22Rv1 (cell line): ENCODE data around the gene HCK.

ENCODE experiments used
- ZFX ChIP-seq: fragments of 450-650 bp; IDR thresholded peaks from 2 replicates; pipeline ENCODE4 v1.6.1; 2017; ENCODE audit warnings: antibody characterized with exemption, borderline replicate concordance
- TF ChIP-seq, protein P1 (sequence below): fragments of 450-650 bp; IDR thresholded peaks from 2 replicates; pipeline ENCODE4 v1.5.1; 2017; ENCODE audit warnings: mild to moderate bottlenecking

DNA sequence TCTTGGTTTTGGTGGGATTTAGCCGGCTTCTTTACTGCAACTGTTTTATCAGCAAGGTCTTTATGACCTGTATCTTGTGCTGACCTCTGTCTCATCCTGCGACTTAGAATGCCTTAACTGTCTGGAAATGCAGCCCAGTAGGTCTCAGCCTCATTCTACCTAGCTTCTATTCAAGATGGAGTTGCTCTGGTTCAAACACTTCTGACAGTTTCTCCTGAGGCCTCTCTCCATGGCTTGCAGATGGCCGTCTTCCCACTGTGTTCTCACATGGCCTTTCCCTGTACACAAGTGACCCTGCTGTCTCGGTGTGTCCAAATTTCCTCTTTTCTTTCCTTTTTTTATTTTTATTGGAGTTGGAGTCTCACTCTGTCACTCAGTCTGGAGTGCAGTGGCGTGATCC, 46.0 kb upstream of the HCK start:
- TF ChIP-seq, protein P1, sequence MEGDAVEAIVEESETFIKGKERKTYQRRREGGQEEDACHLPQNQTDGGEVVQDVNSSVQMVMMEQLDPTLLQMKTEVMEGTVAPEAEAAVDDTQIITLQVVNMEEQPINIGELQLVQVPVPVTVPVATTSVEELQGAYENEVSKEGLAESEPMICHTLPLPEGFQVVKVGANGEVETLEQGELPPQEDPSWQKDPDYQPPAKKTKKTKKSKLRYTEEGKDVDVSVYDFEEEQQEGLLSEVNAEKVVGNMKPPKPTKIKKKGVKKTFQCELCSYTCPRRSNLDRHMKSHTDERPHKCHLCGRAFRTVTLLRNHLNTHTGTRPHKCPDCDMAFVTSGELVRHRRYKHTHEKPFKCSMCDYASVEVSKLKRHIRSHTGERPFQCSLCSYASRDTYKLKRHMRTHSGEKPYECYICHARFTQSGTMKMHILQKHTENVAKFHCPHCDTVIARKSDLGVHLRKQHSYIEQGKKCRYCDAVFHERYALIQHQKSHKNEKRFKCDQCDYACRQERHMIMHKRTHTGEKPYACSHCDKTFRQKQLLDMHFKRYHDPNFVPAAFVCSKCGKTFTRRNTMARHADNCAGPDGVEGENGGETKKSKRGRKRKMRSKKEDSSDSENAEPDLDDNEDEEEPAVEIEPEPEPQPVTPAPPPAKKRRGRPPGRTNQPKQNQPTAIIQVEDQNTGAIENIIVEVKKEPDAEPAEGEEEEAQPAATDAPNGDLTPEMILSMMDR: no peak
- no peak for TF ChIP-seq ZFX
